GM19238 (cell line): ENCODE results near the gene DHRS7B.
"Not testable (repeated sequence)": the region's sequence is repeated elsewhere in the genome, so short reads cannot be mapped to it uniquely, and the experiment has no call there.

ENCODE experiments used
- DNase-seq: peaks from one replicate; pipeline ENCODE4 v3.0.0; 2011; ENCODE audit warnings: low spot score; ENCODE audit not compliant: insufficient read length

Gene DHRS7B

DNA sequence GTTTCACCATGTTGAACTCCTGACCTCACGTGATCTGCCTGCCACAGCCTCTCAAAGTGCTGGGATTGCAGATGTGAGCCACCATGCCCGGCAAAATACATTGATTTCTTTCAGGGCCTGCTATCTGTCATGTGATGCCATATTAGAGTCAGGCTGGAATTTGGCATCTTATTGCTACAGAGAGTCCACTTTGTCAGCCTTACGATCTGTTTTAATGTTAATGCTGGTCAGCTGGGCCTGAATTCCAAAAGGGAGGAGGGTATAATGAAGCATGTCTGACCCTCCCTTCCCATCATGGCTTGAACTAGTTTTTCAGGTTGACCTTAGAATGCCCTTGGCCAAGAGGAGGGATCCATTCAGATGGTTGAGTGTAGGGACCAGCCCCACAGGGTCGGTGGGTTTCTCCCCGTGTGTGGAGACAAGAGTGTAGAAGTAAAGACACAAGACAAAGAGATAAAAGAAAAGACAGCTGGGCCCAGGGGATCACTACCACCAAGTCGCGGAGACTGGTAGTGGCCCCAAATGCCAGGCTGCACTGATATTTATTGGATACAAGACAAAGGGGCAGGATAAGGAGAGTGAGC lies 19.6 kb upstream of the DHRS7B start:
- DNase-seq = not testable (repeated sequence)

DNA sequence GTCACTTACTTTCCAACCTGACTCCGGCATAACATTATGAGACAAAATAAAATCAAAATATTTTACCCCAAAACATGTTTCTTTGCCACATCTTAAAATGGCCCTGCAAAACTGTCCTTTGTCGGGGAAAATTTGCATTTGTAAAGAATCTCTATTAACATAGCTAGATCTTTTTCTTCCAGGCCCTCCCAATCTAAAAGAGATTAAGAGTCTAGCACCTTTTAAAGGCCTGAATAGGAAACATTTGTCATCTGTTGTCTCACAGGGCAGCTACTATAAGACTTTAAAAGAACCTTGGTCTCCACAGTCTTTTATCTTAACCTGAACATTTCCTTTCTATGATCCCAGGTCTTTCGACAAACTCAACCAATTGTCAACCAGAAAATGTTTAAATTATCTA lies 18.1 kb upstream of the DHRS7B start:
- DNase-seq = no peak

GRCh38 chr17:21113049-21113690 lies 13.6 kb upstream of the DHRS7B start:
- no peak for DNase-seq

DNA sequence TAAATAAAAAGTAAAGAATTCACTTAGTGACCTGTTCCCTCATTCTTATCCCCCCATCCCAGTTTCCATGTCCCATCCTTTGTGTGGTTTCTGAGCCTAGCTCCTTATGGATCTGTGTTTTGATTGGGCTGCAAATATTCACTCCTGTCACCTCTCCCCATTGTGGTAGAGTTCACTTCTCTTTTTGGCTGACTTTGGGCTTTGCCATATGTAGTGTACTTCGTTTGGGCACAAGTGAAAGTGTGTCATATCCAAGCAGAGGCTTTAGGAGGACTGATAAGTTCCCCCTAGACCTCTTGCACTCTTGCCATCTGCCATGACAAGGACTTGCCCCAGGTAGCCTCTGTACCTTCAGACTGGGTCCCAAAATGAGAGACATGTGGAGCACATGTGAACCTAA lies 13.0 kb upstream of the DHRS7B start:
- DNase-seq = no peak

DNA sequence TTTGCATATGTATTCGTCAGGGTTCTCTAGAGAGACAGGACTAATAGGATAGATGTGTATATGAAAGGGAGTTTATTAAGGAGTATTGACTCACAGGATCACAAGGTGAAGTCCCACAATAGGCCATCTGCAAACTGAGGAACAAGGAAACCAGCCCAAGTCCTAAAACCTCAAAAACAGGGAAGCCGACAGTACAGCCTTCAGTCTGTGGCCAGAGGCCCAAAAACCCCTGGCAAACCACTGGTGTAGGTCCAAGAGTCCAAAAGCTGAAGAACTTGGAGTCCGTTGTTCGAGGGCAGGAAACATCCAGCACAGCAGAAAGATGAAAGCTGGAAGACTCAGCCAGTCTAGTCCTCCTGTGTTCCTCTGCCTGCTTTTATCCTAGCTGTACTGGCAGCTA lies 12.0 kb upstream of the DHRS7B start:
- not testable (repeated sequence) for DNase-seq

GRCh38 chr17:21119247-21119918 lies 7.4 kb upstream of the DHRS7B start:
- DNase-seq = peak; percentile 64

- DNase-seq = no peak
Observed at GRCh38 chr17:21119919-21120249, 6.9 kb upstream of the DHRS7B start.

- no peak for DNase-seq
Observed at GRCh38 chr17:21124086-21124485, 2.7 kb upstream of the DHRS7B start.

- DNase-seq = not testable (repeated sequence)
Observed at GRCh38 chr17:21124517-21124916, 2.2 kb upstream of the DHRS7B start.

GRCh38 chr17:21125862-21126261 lies 902 bp upstream of the DHRS7B start:
- no peak for DNase-seq

DNA sequence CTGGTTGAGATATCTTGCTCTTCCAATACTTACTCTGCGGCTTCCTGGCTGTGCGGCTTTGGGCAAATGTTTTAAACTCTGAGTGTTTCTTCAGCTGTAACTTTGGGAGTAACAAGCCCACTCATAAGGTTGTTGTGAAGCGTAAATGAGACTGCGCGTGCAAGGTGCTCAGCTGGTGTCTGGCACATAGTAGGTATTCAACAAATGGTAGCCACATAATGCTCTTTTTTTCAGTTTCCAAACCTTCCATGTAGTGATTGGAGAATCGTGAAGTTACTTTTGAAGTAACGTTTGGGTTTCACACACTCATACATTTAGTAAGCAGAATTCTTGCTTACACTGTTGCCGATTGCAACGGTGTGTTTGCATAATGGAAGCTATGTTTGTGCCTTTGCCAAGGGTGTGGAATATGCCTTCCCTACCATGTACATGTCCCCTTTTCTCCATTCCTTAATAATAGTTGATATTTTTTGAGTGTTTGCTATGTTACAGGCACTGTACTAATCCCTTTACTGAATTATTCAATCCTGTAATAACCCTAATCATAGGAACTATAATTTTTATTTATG lies 829 bp downstream of the DHRS7B start:
- DNase-seq = no peak

GRCh38 chr17:21129023-21129681 lies 2.4 kb downstream of the DHRS7B start:
- DNase-seq = no peak

DNA sequence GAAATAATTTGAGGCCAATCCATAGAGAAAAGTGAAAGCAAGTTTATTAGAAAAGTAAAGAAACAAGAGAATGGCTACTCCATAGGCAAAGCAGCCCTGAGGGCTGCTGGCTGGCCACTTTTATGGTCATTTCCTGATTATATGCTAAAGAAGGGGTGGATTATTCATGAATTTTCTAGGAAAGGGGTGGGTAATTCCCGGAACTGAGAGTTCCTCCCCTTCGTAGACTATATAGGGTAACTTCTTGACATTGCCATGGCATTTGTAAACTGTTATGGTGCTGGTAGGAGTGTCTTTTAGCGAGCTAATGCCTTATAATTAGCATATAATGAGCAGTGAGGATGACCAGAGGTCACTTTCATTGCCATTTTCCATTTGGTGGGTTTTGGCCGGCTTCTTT lies 4.4 kb downstream of the DHRS7B start:
- DNase-seq = no peak

DNA sequence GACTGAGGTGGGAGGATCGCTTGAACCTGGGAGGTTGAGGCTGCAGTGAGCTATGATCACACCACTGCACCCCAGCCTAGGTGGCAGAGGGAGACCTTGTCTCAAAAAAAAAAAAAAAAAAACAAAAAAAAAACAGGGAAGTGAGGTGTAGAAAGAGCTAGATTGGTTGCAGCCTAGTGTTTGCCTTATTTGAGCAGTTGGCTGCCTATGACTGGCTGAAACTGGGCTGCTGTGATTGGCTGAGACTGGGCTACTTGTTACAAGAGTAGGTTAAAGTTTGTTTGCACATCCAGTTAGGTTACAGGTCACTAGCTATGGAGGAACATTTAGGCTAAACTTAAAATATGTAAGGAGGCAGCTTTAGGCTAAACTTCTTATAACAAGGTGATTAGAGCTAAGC lies 5.7 kb downstream of the DHRS7B start:
- DNase-seq = no peak

DNA sequence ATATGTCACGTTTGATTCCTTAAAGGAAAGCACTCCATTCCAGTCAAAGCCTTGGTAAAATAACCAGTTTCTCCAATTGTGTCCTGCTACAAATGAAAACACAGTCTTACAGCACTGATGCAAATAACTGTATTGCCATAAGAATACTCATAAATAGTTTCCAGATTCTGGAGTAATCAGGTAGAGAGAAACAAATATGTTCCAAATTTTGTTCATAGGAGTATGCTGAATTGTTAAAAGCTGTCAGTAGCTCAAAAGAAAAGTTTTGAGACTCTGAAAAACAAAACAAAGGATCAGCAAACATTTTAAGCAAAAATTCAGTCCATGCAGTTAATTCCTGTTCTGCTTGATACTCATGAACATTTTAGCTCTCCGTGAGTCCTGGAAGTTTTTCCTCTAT lies 7.8 kb downstream of the DHRS7B start:
- no peak for DNase-seq

DNA sequence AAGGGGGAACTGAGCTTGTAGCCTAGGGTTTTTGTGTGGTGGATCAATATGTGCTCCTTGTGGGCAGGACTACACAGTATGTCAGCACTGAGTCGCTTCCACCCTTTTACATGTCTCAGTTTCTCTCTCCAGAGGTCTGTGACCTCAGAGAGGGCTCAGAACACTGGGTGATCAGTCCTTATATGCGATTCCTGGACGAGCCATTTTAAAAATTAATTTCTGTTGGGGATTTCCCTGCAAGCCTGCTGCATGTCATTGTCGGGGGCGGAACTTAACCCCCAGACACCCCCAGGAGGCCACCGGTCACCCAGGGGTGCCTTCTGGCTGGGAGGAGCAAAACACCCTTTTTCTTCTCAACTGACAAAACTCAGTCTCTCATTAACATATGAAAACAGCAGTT lies 14.1 kb downstream of the DHRS7B start:
- DNase-seq = no peak

DNA sequence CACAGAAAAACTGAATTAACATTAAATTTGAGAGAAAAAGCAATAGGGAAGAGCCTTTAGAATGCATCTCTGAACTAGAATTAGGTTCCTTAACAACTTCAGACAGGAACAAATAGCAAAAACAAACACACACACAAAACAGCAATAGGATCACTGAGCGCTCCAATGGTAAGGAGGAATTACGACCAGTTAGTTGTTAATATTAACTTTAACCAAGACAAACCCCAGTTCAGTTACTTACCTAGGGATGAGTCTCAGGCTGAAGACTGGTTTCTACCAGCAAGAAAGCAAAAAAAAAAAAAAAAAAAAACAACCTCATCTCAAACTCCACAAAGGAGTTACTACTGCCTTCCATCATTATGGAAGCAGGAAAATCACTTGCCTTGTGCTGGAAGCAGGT lies 14.6 kb downstream of the DHRS7B start:
- no peak for DNase-seq

GRCh38 chr17:21142065-21142464 lies 15.3 kb downstream of the DHRS7B start:
- not testable (repeated sequence) for DNase-seq

DNA sequence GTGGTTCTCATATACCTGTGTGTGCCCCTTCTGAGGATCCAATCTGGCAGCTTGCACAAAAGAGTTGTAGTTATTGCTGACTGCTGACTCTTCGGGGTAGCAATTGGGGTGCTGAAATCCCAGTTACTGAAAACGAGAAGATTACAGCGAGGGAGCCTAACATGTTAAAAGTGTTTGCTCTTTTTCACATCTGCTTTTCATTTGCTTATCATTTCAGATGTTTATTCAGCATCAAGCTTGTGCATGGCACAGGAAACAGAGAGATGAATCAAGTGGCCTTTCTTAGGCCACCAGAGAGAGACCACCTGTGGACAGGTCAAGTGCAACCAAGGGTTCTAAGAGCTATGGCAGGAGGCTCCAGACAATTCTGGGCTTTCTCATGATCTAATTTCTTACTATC lies 16.9 kb downstream of the DHRS7B start:
- DNase-seq = no peak

- DNase-seq = not testable (repeated sequence)
Observed at GRCh38 chr17:21144299-21144698, 17.5 kb downstream of the DHRS7B start.

GRCh38 chr17:21146362-21147015 lies 19.7 kb downstream of the DHRS7B start:
- no peak for DNase-seq

DNA sequence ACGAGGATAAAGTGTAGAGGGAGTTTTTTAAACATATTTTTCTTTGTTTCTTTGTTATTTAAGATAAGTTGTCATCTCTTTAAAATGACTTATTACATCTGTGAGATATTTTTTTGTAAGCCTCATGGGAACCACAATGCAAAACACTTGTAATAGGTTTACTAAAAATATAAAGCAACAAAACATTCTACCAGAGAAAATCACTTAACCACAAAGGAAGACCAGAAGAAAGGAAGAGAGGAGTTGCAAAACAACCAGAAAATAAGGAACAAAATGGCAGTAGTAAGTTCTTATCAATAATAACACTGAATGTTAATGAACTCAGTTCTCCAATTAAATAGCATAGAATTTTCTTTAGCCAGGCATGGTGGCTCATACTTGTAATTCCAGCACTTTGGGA lies 22.9 kb downstream of the DHRS7B start:
- no peak for DNase-seq
